PC-9 (cell line): ENCODE measurements around the gene ATP2B2.

Source experiments
- CTCF ChIP-seq: fragments of 200-600 bp; sonication (generic); conservative IDR thresholded peaks from 2 replicates; pipeline ENCODE4 v1.6.1; 2017; ENCODE audit warnings: mixed run types, antibody characterized with exemption, mild to moderate bottlenecking, moderate library complexity
- EZH2 ChIP-seq: fragments of 200-600 bp; sonication (generic); IDR thresholded peaks from 2 replicates; pipeline ENCODE4 v1.8.0; 2017; ENCODE audit warnings: antibody characterized with exemption, low read depth

- TF ChIP-seq CTCF = no peak
- no peak for TF ChIP-seq EZH2
Measured at GRCh38 chr3:10508619-10509260, 3.4 kb upstream of the ATP2B2 start.
